HG03045 (cell line): ENCODE measurements around the gene ALPL.

Source experiments
- ATAC-seq: cut with Tn5 transposase; IDR thresholded peaks from one replicate; pipeline ENCODE4 v1.9.1; 2021; ENCODE audit warnings: mild to moderate bottlenecking, moderate library complexity; ENCODE audit not compliant: unreplicated experiment

The ALPL gene

GRCh38 chr1:21596174-21596573 lies 87.0 kb downstream of the ALPL start:
- ATAC-seq = no peak

- ATAC-seq = no peak
Measured at GRCh38 chr1:21596628-21597027, 87.4 kb downstream of the ALPL start.

- ATAC-seq = no peak
Measured at GRCh38 chr1:21597753-21598152, 88.5 kb downstream of the ALPL start.

- ATAC-seq = no peak
Measured at GRCh38 chr1:21598417-21598816, 89.2 kb downstream of the ALPL start.

GRCh38 chr1:21598904-21599303 lies 89.7 kb downstream of the ALPL start:
- ATAC-seq = no peak

GRCh38 chr1:21599402-21599801 lies 90.2 kb downstream of the ALPL start:
- no peak for ATAC-seq

- ATAC-seq = no peak
Measured at GRCh38 chr1:21601278-21602048, 92.2 kb downstream of the ALPL start.

GRCh38 chr1:21603177-21604138 lies 94.2 kb downstream of the ALPL start:
- ATAC-seq = no peak

GRCh38 chr1:21604208-21604957 lies 95.2 kb downstream of the ALPL start:
- no peak for ATAC-seq

- no peak for ATAC-seq
Measured at GRCh38 chr1:21605012-21605715, 95.9 kb downstream of the ALPL start.

- ATAC-seq = no peak
Measured at GRCh38 chr1:21605964-21606705, 96.9 kb downstream of the ALPL start.

- ATAC-seq = no peak
Measured at GRCh38 chr1:21607549-21608529, 98.6 kb downstream of the ALPL start.

GRCh38 chr1:21608798-21609197 lies 99.6 kb downstream of the ALPL start:
- no peak for ATAC-seq

- ATAC-seq = no peak
Measured at GRCh38 chr1:21610027-21610426, 100.8 kb downstream of the ALPL start.

GRCh38 chr1:21610989-21611785 lies 102.0 kb downstream of the ALPL start:
- no peak for ATAC-seq

GRCh38 chr1:21612057-21612456 lies 102.8 kb downstream of the ALPL start:
- no peak for ATAC-seq

- no peak for ATAC-seq
Measured at GRCh38 chr1:21613072-21613867, 104.0 kb downstream of the ALPL start.
